Natural killer cell (primary cell): Measurements from ENCODE around the gene MSL2. TPM values are rescaled to one million over a fixed set of nuclear protein-coding genes. Genes with fewer than 3 reads are reported as not detected.

Source experiments
- ATAC-seq, 3 donors: fragments of 150-1000 bp in 2 of 3; fragments of 200-7000 bp in 1 of 3; cut with Tn5 transposase; 1 replicate in 1 of 3; 2 replicates in 2 of 3; pipeline ENCODE4 v1.10.0; 2021; ENCODE audit warnings: mild to moderate bottlenecking in 2 of 3, moderate library complexity in 2 of 3
- DNase-seq, 2 donors: peaks; one replicate each; pipeline versions ENCODE4 v3.0.0 to v3.0.0-alpha.2; 2013 to 2021; ENCODE audit warnings: mixed read lengths in 1 of 2
- H3K27ac ChIP-seq: one replicate; pipeline ENCODE4 v1.5.1; 2013; ENCODE audit warnings: mild to moderate bottlenecking, low read length
- H3K27me3 ChIP-seq: one replicate; pipeline ENCODE4 v1.6.1; 2013; ENCODE audit warnings: low read length; ENCODE audit not compliant: control insufficient read depth, insufficient read depth
- H3K36me3 ChIP-seq: one replicate; pipeline ENCODE4 v1.6.1; 2013; ENCODE audit warnings: low read length; ENCODE audit not compliant: control insufficient read depth, insufficient read depth
- H3K4me1 ChIP-seq: one replicate; pipeline ENCODE4 v1.6.1; 2013; ENCODE audit warnings: low read length; ENCODE audit not compliant: control insufficient read depth, insufficient read depth
- H3K4me3 ChIP-seq: one replicate; pipeline ENCODE4 v1.5.1; 2013; ENCODE audit warnings: low read length
- H3K9me3 ChIP-seq: one replicate; pipeline ENCODE4 v1.6.1; 2013; ENCODE audit warnings: low read length; ENCODE audit not compliant: control insufficient read depth, insufficient read depth
- H3K27ac Mint-ChIP-seq, 2 donors: one replicate each; pipeline ENCODE4 v1.8.0; 2022; ENCODE audit warnings: mild to moderate bottlenecking in 2 of 2, mixed read lengths in 2 of 2, moderate library complexity in 1 of 2
- H3K27me3 Mint-ChIP-seq, 2 donors: one replicate each; pipeline ENCODE4 v1.8.0; 2022; ENCODE audit warnings: low read depth in 2 of 2, mixed read lengths in 2 of 2
- H3K36me3 Mint-ChIP-seq: one replicate; pipeline ENCODE4 v1.8.0; 2022; ENCODE audit warnings: mixed read lengths
- H3K4me1 Mint-ChIP-seq, 2 donors: one replicate each; pipeline ENCODE4 v1.8.0; 2022; ENCODE audit warnings: mixed read lengths in 2 of 2
- H3K4me3 Mint-ChIP-seq: one replicate; pipeline ENCODE4 v1.8.0; 2022; ENCODE audit warnings: mild to moderate bottlenecking, moderate library complexity, mixed read lengths
- H3K9me3 Mint-ChIP-seq, 2 donors: one replicate each; pipeline ENCODE4 v1.8.0; 2022; ENCODE audit warnings: mixed read lengths in 2 of 2
- CTCF ChIP-seq: fragments of 200-600 bp; IDR thresholded peaks from one replicate; pipeline ENCODE4 v1.8.0; 2022; ENCODE audit warnings: antibody characterized with exemption
- WGBS: methylation state at CpG from one replicate; pipeline ENCODE4 v1.1.7; 2013; ENCODE audit warnings: missing lambda C conversion rate; ENCODE audit not compliant: insufficient coverage; 5-methylcytosine and 5-hydroxymethylcytosine counted together
- intact Hi-C: fragments of 100-400 bp; cut with micrococcal nuclease; formaldehyde crosslinking; loops from one replicate; pipeline ENCODE4 v1.14.2; 2022
- total RNA-seq, 4 donors: library from RNA; stranded (reverse); fragments of 120-200 nt in 1 of 4; gene quantifications; one replicate each; pipeline versions ENCODE4 v1.2.3 to v1.2.4, GENCODE V29; 2013 to 2022

Gene MSL2
- total RNA-seq, 3 donors from 2014 or later (not counting 1 experiment from before 2014, with no cell fraction given), result 104 to 114 (median 110) TPM

- Histone ChIP-seq H3K4me3 (no peak overlapping the region), H3K36me3 (no peaks in the 10 kb centered on the region), H3K9me3 (no peaks in the 10 kb centered on the region), H3K27ac (no peak overlapping the region), H3K4me1 (no peaks in the 10 kb centered on the region), H3K27me3 (peaks cover 4% of the 10 kb centered on the region)
- H3K27ac Mint-ChIP-seq, result no peak overlapping the region
- intact Hi-C loops, result no loop called here
- H3K4me1 Mint-ChIP-seq, result no peaks in the 10 kb centered on the region
- ATAC-seq (no peak), DNase-seq (no peak)
- H3K4me3 Mint-ChIP-seq, result no peak overlapping the region
- no peaks in the 10 kb centered on the region for H3K36me3 Mint-ChIP-seq
- peaks cover 0 to 15% of the 10 kb centered on the region in 2 donors for H3K27me3 Mint-ChIP-seq
- WGBS, result 87% methylated on average over 3 of the region's 4 CpGs
- no peak for TF ChIP-seq CTCF
- H3K9me3 Mint-ChIP-seq, result no peaks in the 10 kb centered on the region
These were observed 42.0 kb upstream of the MSL2 start for GRCh38 chr3:136237961-136238649.

GRCh38 chr3:136237103-136237502 lies 41.0 kb upstream of the MSL2 start:
- WGBS, result 79% methylated on average over 1 of the region's 1 CpG
- H3K4me3 Mint-ChIP-seq, result no peak overlapping the region

GRCh38 chr3:136236109-136236508 lies 40.0 kb upstream of the MSL2 start:
- H3K27me3 ChIP-seq, result peaks cover 4% of the 10 kb centered on the region
- TF ChIP-seq CTCF, result no peak
- DNase-seq (no peak), ATAC-seq (no peak)
- H3K9me3 Mint-ChIP-seq, result no peaks in the 10 kb centered on the region
- WGBS, result 77% methylated on average over 2 of the region's 2 CpGs
- no peak overlapping the region for H3K27ac ChIP-seq
- intact Hi-C loops, result no loop called here
- H3K27me3 Mint-ChIP-seq, result peaks cover 0 to 5% of the 10 kb centered on the region in 2 donors
- H3K36me3 Mint-ChIP-seq, result no peaks in the 10 kb centered on the region
- no peaks in the 10 kb centered on the region for H3K36me3 ChIP-seq
- no peaks in the 10 kb centered on the region for H3K9me3 ChIP-seq
- H3K4me1 Mint-ChIP-seq, result no peaks in the 10 kb centered on the region
- H3K4me3 Mint-ChIP-seq, result no peak overlapping the region
- H3K27ac Mint-ChIP-seq, result no peak overlapping the region
- no peak overlapping the region for H3K4me3 ChIP-seq
- no peaks in the 10 kb centered on the region for H3K4me1 ChIP-seq

More at GRCh38 chr3:136237103-136237502, 41.0 kb upstream of the MSL2 start:
- no peaks in the 10 kb centered on the region for H3K9me3 Mint-ChIP-seq
- ATAC-seq, result no peak
- intact Hi-C loops, result no loop called here
- Histone ChIP-seq H3K4me1 (no peaks in the 10 kb centered on the region), H3K36me3 (no peaks in the 10 kb centered on the region), H3K27me3 (peaks cover 4% of the 10 kb centered on the region), H3K27ac (no peak overlapping the region), H3K4me3 (no peak overlapping the region), H3K9me3 (no peaks in the 10 kb centered on the region)
- no peak for DNase-seq
- H3K27me3 Mint-ChIP-seq, result peaks cover 0 to 13% of the 10 kb centered on the region in 2 donors
- H3K4me1 Mint-ChIP-seq, result no peaks in the 10 kb centered on the region
- TF ChIP-seq CTCF, result no peak
- H3K36me3 Mint-ChIP-seq, result no peaks in the 10 kb centered on the region
- no peak overlapping the region for H3K27ac Mint-ChIP-seq

- no peaks in the 10 kb centered on the region for H3K9me3 Mint-ChIP-seq
- WGBS, result no CpG with 5 or more reads among the region's 1 CpG
- no peak for ATAC-seq
These were observed 39.4 kb upstream of the MSL2 start for GRCh38 chr3:136235545-136235944.

More at GRCh38 chr3:136235545-136235944, 39.4 kb upstream of the MSL2 start:
- H3K4me1 Mint-ChIP-seq, result no peaks in the 10 kb centered on the region
- no peaks in the 10 kb centered on the region for H3K36me3 Mint-ChIP-seq
- H3K9me3 ChIP-seq, result no peaks in the 10 kb centered on the region
- DNase-seq, result no peak
- H3K36me3 ChIP-seq, result no peaks in the 10 kb centered on the region
- H3K27me3 ChIP-seq, result peaks cover 4% of the 10 kb centered on the region
- intact Hi-C loops, result no loop called here
- H3K4me3 Mint-ChIP-seq, result no peak overlapping the region
- no peaks in the 10 kb centered on the region for H3K4me1 ChIP-seq
- H3K27ac ChIP-seq, result no peak overlapping the region
- no peak for TF ChIP-seq CTCF
- H3K27me3 Mint-ChIP-seq, result peaks cover 0 to 5% of the 10 kb centered on the region in 2 donors
- H3K4me3 ChIP-seq, result no peak overlapping the region
- H3K27ac Mint-ChIP-seq, result no peak overlapping the region
